H9 (cell line): ENCODE measurements around the gene PFDN2. TPM values are rescaled to one million over a fixed set of nuclear protein-coding genes. Genes with fewer than 3 reads are reported as not detected.

Experiments used
- DNase-seq: peaks from one replicate; pipeline ENCODE4 v3.0.0-alpha.2; 2017
- H2AFZ ChIP-seq: one replicate; pipeline ENCODE4 v1.6.1; 2013; ENCODE audit warnings: mild to moderate bottlenecking, low read length, control low read depth, moderate library complexity
- H2AK5ac ChIP-seq: 2 replicates; pipeline ENCODE4 v1.6.1; 2013; ENCODE audit warnings: low read length, control low read depth, mixed read lengths; ENCODE audit not compliant: insufficient read length
- H2BK120ac ChIP-seq: one replicate; pipeline ENCODE4 v1.6.1; 2013; ENCODE audit warnings: low read depth, mild to moderate bottlenecking, low read length, control low read depth, inconsistent platforms; ENCODE audit not compliant: poor library complexity, severe bottlenecking
- H2BK12ac ChIP-seq: 2 replicates; pipeline ENCODE4 v1.6.1; 2013; ENCODE audit warnings: low read length, control low read depth, mixed read lengths, low read depth; ENCODE audit not compliant: insufficient read length
- H2BK15ac ChIP-seq: 2 replicates; pipeline ENCODE4 v1.6.1; 2013; ENCODE audit warnings: low read depth, low read length, control low read depth
- H2BK20ac ChIP-seq: one replicate; pipeline ENCODE4 v1.6.1; 2013; ENCODE audit warnings: low read depth, mild to moderate bottlenecking, low read length, control low read depth, inconsistent platforms; ENCODE audit not compliant: poor library complexity, severe bottlenecking
- H2BK5ac ChIP-seq: 2 replicates; pipeline ENCODE4 v1.6.1; 2013; ENCODE audit warnings: low read length, control low read depth, mixed read lengths; ENCODE audit not compliant: insufficient read length
- H3K14ac ChIP-seq: 2 replicates; pipeline ENCODE4 v1.6.1; 2013; ENCODE audit warnings: low read length, control low read depth; ENCODE audit not compliant: insufficient read depth
- H3K18ac ChIP-seq: 2 replicates; pipeline ENCODE4 v1.6.1; 2013; ENCODE audit warnings: low read depth, mild to moderate bottlenecking, mixed read lengths, low read length, control low read depth; ENCODE audit not compliant: insufficient read length
- H3K23ac ChIP-seq: 2 replicates; pipeline ENCODE4 v1.6.1; 2013; ENCODE audit warnings: low read length, control low read depth, mixed read lengths, low read depth; ENCODE audit not compliant: insufficient read length
- H3K23me2 ChIP-seq: 2 replicates; pipeline ENCODE4 v1.6.1; 2013; ENCODE audit warnings: low read depth, mild to moderate bottlenecking, mixed read lengths, low read length, control low read depth; ENCODE audit not compliant: insufficient read length, poor library complexity, severe bottlenecking
- H3K27ac ChIP-seq: 2 replicates; pipeline ENCODE4 v1.5.1; 2013; ENCODE audit warnings: low read length, control low read depth, mixed read lengths, low read depth; ENCODE audit not compliant: insufficient read length
- H3K27me3 ChIP-seq: 2 replicates; pipeline ENCODE4 v1.6.1; 2013; ENCODE audit warnings: low read length, control low read depth, inconsistent platforms; ENCODE audit not compliant: insufficient read depth
- H3K4ac ChIP-seq: 2 replicates; pipeline ENCODE4 v1.6.1; 2013; ENCODE audit warnings: low read depth, mild to moderate bottlenecking, control low read depth, inconsistent platforms, low read length, moderate library complexity
- H3K4me1 ChIP-seq: 2 replicates; pipeline ENCODE4 v1.6.1; 2013; ENCODE audit warnings: low read length, control low read depth, inconsistent platforms; ENCODE audit not compliant: insufficient read depth
- H3K4me2 ChIP-seq: 2 replicates; pipeline ENCODE4 v1.6.1; 2013; ENCODE audit warnings: low read length, control low read depth, mixed read lengths; ENCODE audit not compliant: insufficient read length, insufficient read depth
- H3K56ac ChIP-seq: 2 replicates; pipeline ENCODE4 v1.6.1; 2013; ENCODE audit warnings: low read depth, mild to moderate bottlenecking, mixed read lengths, low read length, control low read depth; ENCODE audit not compliant: insufficient read length
- H3K79me1 ChIP-seq: 2 replicates; pipeline ENCODE4 v1.6.1; 2013; ENCODE audit warnings: low read depth, mild to moderate bottlenecking, moderate library complexity, low read length, control low read depth, inconsistent platforms; ENCODE audit not compliant: insufficient read depth, poor library complexity, severe bottlenecking
- H3K79me2 ChIP-seq: 2 replicates; pipeline ENCODE4 v1.6.1; 2013; ENCODE audit warnings: low read length, control low read depth, inconsistent platforms; ENCODE audit not compliant: insufficient read depth
- H3K9ac ChIP-seq: 2 replicates; pipeline ENCODE4 v1.6.1; 2013; ENCODE audit warnings: low read length, control low read depth, mixed read lengths; ENCODE audit not compliant: insufficient read length; ENCODE audit errors: extremely low read depth
- H3K9me3 ChIP-seq: one replicate; pipeline ENCODE4 v1.6.1; 2013; ENCODE audit warnings: low read depth, low read length, inconsistent platforms; ENCODE audit not compliant: control insufficient read depth
- H3T11ph ChIP-seq: one replicate; pipeline ENCODE4 v1.6.1; 2013; ENCODE audit warnings: mild to moderate bottlenecking, low read length, control low read depth, inconsistent platforms
- H4K20me1 ChIP-seq: one replicate; pipeline ENCODE4 v1.6.1; 2013; ENCODE audit not compliant: control insufficient read depth, insufficient read length, insufficient read depth
- H4K5ac ChIP-seq: 2 replicates; pipeline ENCODE4 v1.6.1; 2013; ENCODE audit warnings: low read depth, mild to moderate bottlenecking, mixed read lengths, low read length, control low read depth; ENCODE audit not compliant: insufficient read length
- H4K8ac ChIP-seq: replicated peaks from 2 replicates; pipeline ENCODE4 v1.6.1; 2013; ENCODE audit warnings: low read length, control low read depth, mixed read lengths, low read depth; ENCODE audit not compliant: insufficient read length
- H4K91ac ChIP-seq: 2 replicates; pipeline ENCODE4 v1.6.1; 2013; ENCODE audit warnings: low read depth, mild to moderate bottlenecking, moderate library complexity, mixed read lengths, low read length, control low read depth; ENCODE audit not compliant: insufficient read length
- H3K27ac Mint-ChIP-seq, 3 experiments: 2 replicates in 2 of 3; 3 replicates in 1 of 3; pipeline ENCODE4 v1.8.0; 2020 to 2021; ENCODE audit warnings: mixed read lengths in 3 of 3, mild to moderate bottlenecking in 1 of 3, moderate library complexity in 1 of 3
- H3K27me3 Mint-ChIP-seq: 2 replicates; pipeline ENCODE4 v1.8.0; 2021; ENCODE audit warnings: low read depth, mild to moderate bottlenecking, moderate library complexity, mixed read lengths
- H3K36me3 Mint-ChIP-seq, 3 experiments: 2 replicates in 2 of 3; 3 replicates in 1 of 3; pipeline ENCODE4 v1.8.0; 2020 to 2021; ENCODE audit warnings: low read depth in 3 of 3, mixed read lengths in 3 of 3; ENCODE audit not compliant: insufficient read depth in 1 of 3
- H3K4me1 Mint-ChIP-seq, 2 experiments: 2 replicates each; pipeline ENCODE4 v1.8.0; 2020; ENCODE audit warnings: mixed read lengths in 2 of 2
- H3K4me3 Mint-ChIP-seq, 2 experiments: 2 replicates in 1 of 2; 3 replicates in 1 of 2; pipeline ENCODE4 v1.8.0; 2020 to 2021; ENCODE audit warnings: mild to moderate bottlenecking in 2 of 2, mixed read lengths in 2 of 2, moderate library complexity in 1 of 2
- H3K9me3 Mint-ChIP-seq, 2 experiments: 2 replicates in 1 of 2; 3 replicates in 1 of 2; pipeline ENCODE4 v1.8.0; 2020; ENCODE audit warnings: mild to moderate bottlenecking in 2 of 2, mixed read lengths in 2 of 2, moderate library complexity in 1 of 2
- CTCF ChIP-seq: fragments of 200-600 bp; sonication (generic); conservative IDR thresholded peaks from 3 replicates; pipeline ENCODE4 v1.8.0; 2021; ENCODE audit warnings: antibody characterized with exemption, mild to moderate bottlenecking
- WGBS: extraction: QIAGEN DNeasy Blood & Tissue Kit; methylation state at CpG from one replicate; pipeline ENCODE4 v1.1.7; 2013; ENCODE audit warnings: missing lambda C conversion rate, low lambda C conversion rate, mixed read lengths; ENCODE audit not compliant: insufficient read length; ENCODE audit errors: extremely low coverage; 5-methylcytosine and 5-hydroxymethylcytosine counted together
- total RNA-seq: library from RNA; stranded (reverse); gene quantifications from 2 replicates; pipeline ENCODE4 v1.2.1, GENCODE V29; 2021

PFDN2 gene
- total RNA-seq, 1 experiment from 2014 or later, result 71.8 TPM

- Histone ChIP-seq H3K9ac (no peak overlapping the region), H2AK5ac (no peak overlapping the region), H2BK15ac (no peak overlapping the region), H3T11ph (no peak overlapping the region), H2BK20ac (no peak overlapping the region), H3K23me2 (peaks cover 14% of the 10 kb centered on the region), H3K56ac (no peak overlapping the region), H2BK12ac (no peak overlapping the region), H4K8ac (no peak overlapping the region), H3K23ac (no peak overlapping the region), H3K27me3 (no peaks in the 10 kb centered on the region), H3K4me1 (no peaks in the 10 kb centered on the region), H4K20me1 (no peaks in the 10 kb centered on the region), H3K4me2 (no peak overlapping the region), H3K18ac (no peak overlapping the region), H2BK5ac (no peak overlapping the region), H4K5ac (no peak overlapping the region), H3K4ac (no peak overlapping the region), H3K79me1 (no peaks in the 10 kb centered on the region), H2AFZ (no peak overlapping the region), H4K91ac (no peak overlapping the region), H3K14ac (no peak overlapping the region), H2BK120ac (no peak overlapping the region), H3K79me2 (no peaks in the 10 kb centered on the region), H3K27ac (no peak overlapping the region), H3K9me3 (no peaks in the 10 kb centered on the region)
- Mint-ChIP-seq H3K4me1 (peaks cover 29 to 30% of the 10 kb centered on the region in 2 experiments), H3K27ac (no peak overlapping the region), H3K4me3 (0 out of 5 replicates have a peak overlapping the region, but pooled peaks of 1 of the 2 experiments have one; percentile 49), H3K36me3 (peaks cover 27 to 64% (median 53%) of the 10 kb centered on the region in 3 experiments), H3K9me3 (no peaks in the 10 kb centered on the region), H3K27me3 (no peaks in the 10 kb centered on the region; the same call in 1 of the 2 replicates)
- no peak for TF ChIP-seq CTCF
- DNase-seq, result no peak
- WGBS, result no CpG with 5 or more reads among the region's 7 CpGs
Measured at GRCh38 chr1:161162052-161162451, 44.2 kb upstream of the PFDN2 start.
